GM13976 (cell line): Measurements from ENCODE around the gene MNX1.

Source experiments
- DNase-seq: peaks from one replicate; pipeline ENCODE4 v3.0.0; 2012; ENCODE audit warnings: low spot score
- CTCF ChIP-seq: IDR thresholded peaks from 2 replicates; pipeline ENCODE4 v1.5.1; 2012; ENCODE audit warnings: borderline replicate concordance, mild to moderate bottlenecking; ENCODE audit not compliant: insufficient read depth; ENCODE audit errors: extremely low read depth, missing control alignments, control extremely low read depth
- in situ Hi-C: fragments of 300-500 bp; cut with MboI; formaldehyde crosslinking; loops from one replicate; pipeline ENCODE4 v1.12.0; 2022; ENCODE audit warnings: low sequenced_read_pairs, mixed read lengths, inconsistent platforms; ENCODE audit not compliant: unreplicated experiment

The MNX1 gene

GRCh38 chr7:157043745-157044144 is 33.3 kb upstream of the MNX1 start:
- in situ Hi-C loops = no loop called here
- TF ChIP-seq CTCF = no peak
- no peak for DNase-seq

- in situ Hi-C loops = no loop called here
- no peak for TF ChIP-seq CTCF
Observed at GRCh38 chr7:157041514-157042277, 31.2 kb upstream of the MNX1 start.

GRCh38 chr7:157041004-157041403 is 30.5 kb upstream of the MNX1 start:
- no peak for TF ChIP-seq CTCF
- in situ Hi-C loops = no loop called here
- DNase-seq = no peak

More at GRCh38 chr7:157041514-157042277, 31.2 kb upstream of the MNX1 start:
- DNase-seq = no peak

- no peak for TF ChIP-seq CTCF
- no peak for DNase-seq
- in situ Hi-C loops = no loop called here
Observed at GRCh38 chr7:157037635-157038034, 27.2 kb upstream of the MNX1 start.

GRCh38 chr7:157037028-157037427 is 26.6 kb upstream of the MNX1 start:
- in situ Hi-C loops = no loop called here
- TF ChIP-seq CTCF = no peak
- no peak for DNase-seq

- DNase-seq = no peak
- no peak for TF ChIP-seq CTCF
- in situ Hi-C loops = no loop called here
Observed at GRCh38 chr7:157035979-157036378, 25.5 kb upstream of the MNX1 start.
